ENCODE measurements around the gene SPATA18.

GRCh38 chr4:52116641-52117040, 65.5 kb downstream of the SPATA18 start:
- TF ChIP-seq, protein P1, sequence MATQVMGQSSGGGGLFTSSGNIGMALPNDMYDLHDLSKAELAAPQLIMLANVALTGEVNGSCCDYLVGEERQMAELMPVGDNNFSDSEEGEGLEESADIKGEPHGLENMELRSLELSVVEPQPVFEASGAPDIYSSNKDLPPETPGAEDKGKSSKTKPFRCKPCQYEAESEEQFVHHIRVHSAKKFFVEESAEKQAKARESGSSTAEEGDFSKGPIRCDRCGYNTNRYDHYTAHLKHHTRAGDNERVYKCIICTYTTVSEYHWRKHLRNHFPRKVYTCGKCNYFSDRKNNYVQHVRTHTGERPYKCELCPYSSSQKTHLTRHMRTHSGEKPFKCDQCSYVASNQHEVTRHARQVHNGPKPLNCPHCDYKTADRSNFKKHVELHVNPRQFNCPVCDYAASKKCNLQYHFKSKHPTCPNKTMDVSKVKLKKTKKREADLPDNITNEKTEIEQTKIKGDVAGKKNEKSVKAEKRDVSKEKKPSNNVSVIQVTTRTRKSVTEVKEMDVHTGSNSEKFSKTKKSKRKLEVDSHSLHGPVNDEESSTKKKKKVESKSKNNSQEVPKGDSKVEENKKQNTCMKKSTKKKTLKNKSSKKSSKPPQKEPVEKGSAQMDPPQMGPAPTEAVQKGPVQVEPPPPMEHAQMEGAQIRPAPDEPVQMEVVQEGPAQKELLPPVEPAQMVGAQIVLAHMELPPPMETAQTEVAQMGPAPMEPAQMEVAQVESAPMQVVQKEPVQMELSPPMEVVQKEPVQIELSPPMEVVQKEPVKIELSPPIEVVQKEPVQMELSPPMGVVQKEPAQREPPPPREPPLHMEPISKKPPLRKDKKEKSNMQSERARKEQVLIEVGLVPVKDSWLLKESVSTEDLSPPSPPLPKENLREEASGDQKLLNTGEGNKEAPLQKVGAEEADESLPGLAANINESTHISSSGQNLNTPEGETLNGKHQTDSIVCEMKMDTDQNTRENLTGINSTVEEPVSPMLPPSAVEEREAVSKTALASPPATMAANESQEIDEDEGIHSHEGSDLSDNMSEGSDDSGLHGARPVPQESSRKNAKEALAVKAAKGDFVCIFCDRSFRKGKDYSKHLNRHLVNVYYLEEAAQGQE (IDR thresholded peaks at IDR 0.05; ENCODE audit: low read depth), result no peak
- TF ChIP-seq CEBPB (IDR thresholded peaks at IDR 0.05), result no peak
- no peak for TF ChIP-seq EGR1 (IDR thresholded peaks at IDR 0.05)
- TF ChIP-seq FOXM1 (IDR thresholded peaks at IDR 0.05; ENCODE audit: borderline replicate concordance, low read depth), result no peak
- TF ChIP-seq, protein P2, sequence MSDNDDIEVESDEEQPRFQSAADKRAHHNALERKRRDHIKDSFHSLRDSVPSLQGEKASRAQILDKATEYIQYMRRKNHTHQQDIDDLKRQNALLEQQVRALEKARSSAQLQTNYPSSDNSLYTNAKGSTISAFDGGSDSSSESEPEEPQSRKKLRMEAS (IDR thresholded peaks at IDR 0.05), result no peak
- no peak for TF ChIP-seq EP300 (IDR thresholded peaks at IDR 0.05; ENCODE audit: borderline replicate concordance)
- no peak for TF ChIP-seq USF1 (IDR thresholded peaks at IDR 0.05)
- TF ChIP-seq RAD21 (IDR thresholded peaks at IDR 0.05; ENCODE audit: low read depth), result no peak
- no peak for TF ChIP-seq NFIC (IDR thresholded peaks at IDR 0.05)
- TF ChIP-seq CREB1 (IDR thresholded peaks at IDR 0.05; ENCODE audit: low read depth), result no peak
